Ishikawa (cell line): ENCODE data around the gene RAMP2.

Experiments
- CEBPB ChIP-seq: IDR thresholded peaks from 2 replicates; pipeline ENCODE4 v1.6.1; 2012
- CREB1 ChIP-seq: IDR thresholded peaks from 2 replicates; pipeline ENCODE4 v1.6.1; 2012; ENCODE audit warnings: low read depth
- EP300 ChIP-seq: IDR thresholded peaks from 2 replicates; pipeline ENCODE4 v1.6.1; 2012; ENCODE audit warnings: borderline replicate concordance
- TAF1 ChIP-seq: IDR thresholded peaks from 2 replicates; pipeline ENCODE4 v1.6.1; 2012; ENCODE audit warnings: low read depth, mild to moderate bottlenecking
- YY1 ChIP-seq: IDR thresholded peaks from 2 replicates; pipeline ENCODE4 v1.6.1; 2012; ENCODE audit warnings: low read depth
- TF ChIP-seq, protein P1 (sequence below): IDR thresholded peaks from 2 replicates; pipeline ENCODE4 v1.6.1; 2012

GRCh38 chr17:42723636-42724035 is 37.4 kb upstream of the RAMP2 start:
- no peak for TF ChIP-seq EP300
- no peak for TF ChIP-seq YY1
- no peak for TF ChIP-seq CEBPB
- TF ChIP-seq, protein P1, sequence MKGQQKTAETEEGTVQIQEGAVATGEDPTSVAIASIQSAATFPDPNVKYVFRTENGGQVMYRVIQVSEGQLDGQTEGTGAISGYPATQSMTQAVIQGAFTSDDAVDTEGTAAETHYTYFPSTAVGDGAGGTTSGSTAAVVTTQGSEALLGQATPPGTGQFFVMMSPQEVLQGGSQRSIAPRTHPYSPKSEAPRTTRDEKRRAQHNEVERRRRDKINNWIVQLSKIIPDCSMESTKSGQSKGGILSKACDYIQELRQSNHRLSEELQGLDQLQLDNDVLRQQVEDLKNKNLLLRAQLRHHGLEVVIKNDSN, result no peak
- no peak for TF ChIP-seq CREB1
- TF ChIP-seq TAF1, result no peak
